ENCODE results near the gene COX5B.
"Not testable (repeated sequence)": the region's sequence is repeated elsewhere in the genome, so short reads cannot be mapped to it uniquely, and the experiment has no call there.

Gene COX5B

GRCh38 chr2:97663626-97663961, 17.7 kb downstream of the COX5B start:
- Histone ChIP-seq H3K4me1 (ENCODE audit: insufficient read depth, low read length) (peaks cover 9% of the 10 kb centered on the region; the same call in 1 of the 2 replicates), H3K4me3 (ENCODE audit: low read length) (peak overlapping the region; percentile 100; the same call in 1 of the 2 replicates), H3K9ac (ENCODE audit: low read depth, low read length) (peak overlapping the region; percentile 97; the same call in 1 of the 2 replicates), H3K36me3 (ENCODE audit: insufficient read depth, low read depth, low read length) (peaks cover 14% of the 10 kb centered on the region), H3K27me3 (ENCODE audit: insufficient read depth, low read length) (no peaks in the 10 kb centered on the region), H3K9me3 (ENCODE audit: insufficient read depth, low read depth, low read length) (no peaks in the 10 kb centered on the region), H3K27ac (ENCODE audit: low read length) (no peak overlapping the region)

GRCh38 chr2:97663962-97664635, 18.2 kb downstream of the COX5B start, which contains the start of gene ACTR1B:
Gene ACTR1B (minus strand): TSS chr2:97664044. CDS start chr2:97663890, 154 bp downstream.
- peak within 1 kb of the TSS; percentile 100 for H3K4me3 ChIP-seq (ENCODE audit: low read length)

GRCh38 chr2:97664636-97664970, 18.7 kb downstream of the COX5B start:
- H3K9ac ChIP-seq (ENCODE audit: low read depth, low read length), result peak overlapping the region; percentile 96
- H3K27ac ChIP-seq (ENCODE audit: low read length), result peak overlapping the region; percentile 3
- H3K4me3 ChIP-seq (ENCODE audit: low read length), result peak overlapping the region; percentile 81
- peaks cover 9% of the 10 kb centered on the region; the same call in 1 of the 2 replicates for H3K4me1 ChIP-seq (ENCODE audit: insufficient read depth, low read length)
- H3K27me3 ChIP-seq (ENCODE audit: insufficient read depth, low read length), result no peaks in the 10 kb centered on the region
- no peaks in the 10 kb centered on the region for H3K9me3 ChIP-seq (ENCODE audit: insufficient read depth, low read depth, low read length)
- peaks cover 5% of the 10 kb centered on the region; the same call in 1 of the 2 replicates for H3K36me3 ChIP-seq (ENCODE audit: insufficient read depth, low read depth, low read length)

More at GRCh38 chr2:97663962-97664635, 18.2 kb downstream of the COX5B start, which contains the start of gene ACTR1B:
- Histone ChIP-seq H3K9me3 (ENCODE audit: insufficient read depth, low read depth, low read length) (no peaks in the 10 kb centered on the region), H3K9ac (ENCODE audit: low read depth, low read length) (peak within 1 kb of the TSS; percentile 97), H3K27ac (ENCODE audit: low read length) (peak within 1 kb of the TSS; percentile 64), H3K4me1 (ENCODE audit: insufficient read depth, low read length) (peaks cover 9% of the 10 kb centered on the region; the same call in 1 of the 2 replicates), H3K36me3 (ENCODE audit: insufficient read depth, low read depth, low read length) (peaks cover 9% of the 10 kb centered on the region), H3K27me3 (ENCODE audit: insufficient read depth, low read length) (no peaks in the 10 kb centered on the region)

GRCh38 chr2:97669448-97669847, 23.6 kb downstream of the COX5B start, which contains the start of gene C2orf92:
Gene C2orf92 (plus strand): TSS chr2:97669713. CDS start chr2:97669789, 76 bp downstream.
- Histone ChIP-seq H3K4me3 (ENCODE audit: low read length) (no peak within 1 kb of the TSS), H3K27me3 (ENCODE audit: insufficient read depth, low read length) (no peaks in the 10 kb centered on the region), H3K27ac (ENCODE audit: low read length) (no peak within 1 kb of the TSS), H3K9ac (ENCODE audit: low read depth, low read length) (no peak within 1 kb of the TSS), H3K9me3 (ENCODE audit: insufficient read depth, low read depth, low read length) (no peaks in the 10 kb centered on the region), H3K36me3 (ENCODE audit: insufficient read depth, low read depth, low read length) (no peaks in the 10 kb centered on the region), H3K4me1 (ENCODE audit: insufficient read depth, low read length) (no peaks in the 10 kb centered on the region)

- Histone ChIP-seq H3K36me3 (ENCODE audit: insufficient read depth, low read depth, low read length) (no peaks in the 10 kb centered on the region), H3K9ac (ENCODE audit: low read depth, low read length) (no peak overlapping the region), H3K4me1 (ENCODE audit: insufficient read depth, low read length) (0 out of 2 replicates have a peak, but pooled peaks cover under 1% of the 10 kb centered on the region), H3K4me3 (ENCODE audit: low read length) (no peak overlapping the region), H3K9me3 (ENCODE audit: insufficient read depth, low read depth, low read length) (no peaks in the 10 kb centered on the region), H3K27ac (ENCODE audit: low read length) (no peak overlapping the region), H3K27me3 (ENCODE audit: insufficient read depth, low read length) (no peaks in the 10 kb centered on the region)
Measured at GRCh38 chr2:97670471-97670870, 24.6 kb downstream of the COX5B start.

- H3K9ac ChIP-seq (ENCODE audit: low read depth, low read length), result no peak overlapping the region
- no peaks in the 10 kb centered on the region for H3K27me3 ChIP-seq (ENCODE audit: insufficient read depth, low read length)
- no peak overlapping the region for H3K27ac ChIP-seq (ENCODE audit: low read length)
- H3K9me3 ChIP-seq (ENCODE audit: insufficient read depth, low read depth, low read length), result no peaks in the 10 kb centered on the region
- no peak overlapping the region for H3K4me3 ChIP-seq (ENCODE audit: low read length)
- 0 out of 2 replicates have a peak, but pooled peaks cover 4% of the 10 kb centered on the region for H3K4me1 ChIP-seq (ENCODE audit: insufficient read depth, low read length)
- H3K36me3 ChIP-seq (ENCODE audit: insufficient read depth, low read depth, low read length), result no peaks in the 10 kb centered on the region
Measured at GRCh38 chr2:97671526-97671925, 25.7 kb downstream of the COX5B start.

GRCh38 chr2:97672606-97673140, 26.8 kb downstream of the COX5B start:
- not testable (repeated sequence) for H3K4me1 ChIP-seq (ENCODE audit: insufficient read depth, low read length); H3K9me3 ChIP-seq (ENCODE audit: insufficient read depth, low read depth, low read length); H3K27ac ChIP-seq (ENCODE audit: low read length); H3K36me3 ChIP-seq (ENCODE audit: insufficient read depth, low read depth, low read length); H3K27me3 ChIP-seq (ENCODE audit: insufficient read depth, low read length); H3K4me3 ChIP-seq (ENCODE audit: low read length); H3K9ac ChIP-seq (ENCODE audit: low read depth, low read length)

GRCh38 chr2:97673182-97673914, 27.5 kb downstream of the COX5B start:
- no peak overlapping the region for H3K27ac ChIP-seq (ENCODE audit: low read length)
- H3K36me3 ChIP-seq (ENCODE audit: insufficient read depth, low read depth, low read length), result no peaks in the 10 kb centered on the region
- H3K9me3 ChIP-seq (ENCODE audit: insufficient read depth, low read depth, low read length), result no peaks in the 10 kb centered on the region
- H3K9ac ChIP-seq (ENCODE audit: low read depth, low read length), result no peak overlapping the region
- H3K4me1 ChIP-seq (ENCODE audit: insufficient read depth, low read length), result 0 out of 2 replicates have a peak, but pooled peaks cover 4% of the 10 kb centered on the region
- no peaks in the 10 kb centered on the region for H3K27me3 ChIP-seq (ENCODE audit: insufficient read depth, low read length)
- no peak overlapping the region for H3K4me3 ChIP-seq (ENCODE audit: low read length)

GRCh38 chr2:97673915-97674283, 28.0 kb downstream of the COX5B start:
- Histone ChIP-seq H3K4me1 (ENCODE audit: insufficient read depth, low read length) (0 out of 2 replicates have a peak, but pooled peaks cover 4% of the 10 kb centered on the region), H3K36me3 (ENCODE audit: insufficient read depth, low read depth, low read length) (no peaks in the 10 kb centered on the region), H3K27me3 (ENCODE audit: insufficient read depth, low read length) (no peaks in the 10 kb centered on the region), H3K27ac (ENCODE audit: low read length) (no peak overlapping the region), H3K4me3 (ENCODE audit: low read length) (no peak overlapping the region), H3K9me3 (ENCODE audit: insufficient read depth, low read depth, low read length) (no peaks in the 10 kb centered on the region), H3K9ac (ENCODE audit: low read depth, low read length) (no peak overlapping the region)

GRCh38 chr2:97675430-97676113, 29.7 kb downstream of the COX5B start:
- Histone ChIP-seq H3K27ac (ENCODE audit: low read length) (no peak overlapping the region), H3K27me3 (ENCODE audit: insufficient read depth, low read length) (no peaks in the 10 kb centered on the region), H3K4me3 (ENCODE audit: low read length) (no peak overlapping the region), H3K4me1 (ENCODE audit: insufficient read depth, low read length) (0 out of 2 replicates have a peak, but pooled peaks cover 4% of the 10 kb centered on the region), H3K9me3 (ENCODE audit: insufficient read depth, low read depth, low read length) (no peaks in the 10 kb centered on the region), H3K9ac (ENCODE audit: low read depth, low read length) (no peak overlapping the region), H3K36me3 (ENCODE audit: insufficient read depth, low read depth, low read length) (no peaks in the 10 kb centered on the region)

- Histone ChIP-seq H3K4me3 (ENCODE audit: low read length) (no peak overlapping the region), H3K9me3 (ENCODE audit: insufficient read depth, low read depth, low read length) (peaks cover 4% of the 10 kb centered on the region; the same call in 1 of the 2 replicates), H3K4me1 (ENCODE audit: insufficient read depth, low read length) (0 out of 2 replicates have a peak, but pooled peaks cover 4% of the 10 kb centered on the region), H3K36me3 (ENCODE audit: insufficient read depth, low read depth, low read length) (no peaks in the 10 kb centered on the region), H3K27ac (ENCODE audit: low read length) (no peak overlapping the region), H3K9ac (ENCODE audit: low read depth, low read length) (no peak overlapping the region), H3K27me3 (ENCODE audit: insufficient read depth, low read length) (no peaks in the 10 kb centered on the region)
Measured at GRCh38 chr2:97676620-97677019, 30.8 kb downstream of the COX5B start.

Measured in iPS-20b (cell line).